ENCODE measurements around the gene DISP2.

DISP2 gene

GRCh38 chr15:40407330-40407990, 49.4 kb downstream of the DISP2 start:
- no peaks in the 10 kb centered on the region for H3K27me3 ChIP-seq
- H3K9me3 ChIP-seq, result no peaks in the 10 kb centered on the region
- no peak for DNase-seq
- H3K4me3 ChIP-seq, result no peak overlapping the region
- no peak overlapping the region for H3K27ac ChIP-seq
- H3K4me1 ChIP-seq, result peaks cover 0 to 25% (median 18%) of the 10 kb centered on the region in 4 donors
- no peak for TF ChIP-seq CTCF (IDR thresholded peaks at IDR 0.05)
- peaks cover 17 to 37% (median 25%) of the 10 kb centered on the region in 3 donors for H3K36me3 ChIP-seq
- intact Hi-C loops (cut with DNase I; ENCODE audit: low total_unique reads), result no loop called here

GRCh38 chr15:40409366-40409765, 51.3 kb downstream of the DISP2 start:
- H3K27ac ChIP-seq, result no peak overlapping the region
- peaks cover 28 to 56% (median 41%) of the 10 kb centered on the region in 3 donors for H3K36me3 ChIP-seq
- no peak for TF ChIP-seq CTCF (IDR thresholded peaks at IDR 0.05)
- no peaks in the 10 kb centered on the region for H3K9me3 ChIP-seq
- no peak for DNase-seq
- H3K4me1 ChIP-seq, result peaks cover 0 to 25% (median 18%) of the 10 kb centered on the region in 4 donors
- intact Hi-C loops (cut with DNase I; ENCODE audit: low total_unique reads), result no loop called here
- no peak overlapping the region for H3K4me3 ChIP-seq
- no peaks in the 10 kb centered on the region for H3K27me3 ChIP-seq

GRCh38 chr15:40410476-40410875, 52.5 kb downstream of the DISP2 start:
- Histone ChIP-seq H3K36me3 (peaks cover 33 to 68% (median 50%) of the 10 kb centered on the region in 3 donors), H3K4me1 (peaks cover 0 to 16% (median 11%) of the 10 kb centered on the region in 4 donors), H3K9me3 (no peaks in the 10 kb centered on the region), H3K27ac (no peak overlapping the region), H3K4me3 (no peak overlapping the region), H3K27me3 (no peaks in the 10 kb centered on the region)
- no peak for DNase-seq
- TF ChIP-seq CTCF (IDR thresholded peaks at IDR 0.05), result no peak
- intact Hi-C loops (cut with DNase I; ENCODE audit: low total_unique reads), result no loop called here

DNA sequence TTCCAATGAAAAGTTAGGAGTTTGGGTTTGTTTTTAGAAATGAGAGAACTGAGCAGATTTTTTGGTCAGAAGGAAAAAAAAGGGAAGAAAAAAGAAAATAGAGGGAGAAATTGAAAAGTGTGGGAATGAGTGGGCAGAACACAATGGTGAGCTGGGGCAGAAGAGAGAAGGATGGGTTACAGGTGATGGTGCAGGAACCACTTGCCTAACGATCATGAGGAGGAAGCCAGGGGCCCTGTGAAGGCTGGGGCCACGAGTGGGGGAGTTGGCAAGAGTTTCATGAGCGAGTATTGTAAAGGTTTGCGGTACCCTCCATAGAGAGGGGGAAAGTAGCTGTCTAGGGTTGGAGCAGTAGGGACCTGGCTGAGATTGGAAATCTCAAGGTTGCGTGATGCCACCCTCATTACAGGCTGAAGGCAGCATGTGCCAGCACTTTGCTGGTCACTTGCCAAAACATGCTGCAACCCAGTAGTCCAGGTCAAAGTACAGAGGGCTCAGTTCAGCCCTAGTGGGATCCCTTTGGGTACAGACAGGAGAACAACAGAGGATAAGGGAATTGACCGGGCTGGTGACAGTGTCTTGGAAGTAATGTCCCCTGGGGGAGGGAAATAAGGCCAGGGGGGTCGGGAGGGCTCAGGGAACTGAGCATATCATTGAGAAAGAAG, 54.2 kb downstream of the DISP2 start:
- no peak for TF ChIP-seq CTCF (IDR thresholded peaks at IDR 0.05)
- H3K27ac ChIP-seq, result no peak overlapping the region
- intact Hi-C loops (cut with DNase I; ENCODE audit: low total_unique reads), result no loop called here
- H3K4me1 ChIP-seq, result peaks cover 0 to 1% (median under 1%) of the 10 kb centered on the region in 4 donors
- no peak overlapping the region for H3K4me3 ChIP-seq
- H3K9me3 ChIP-seq, result no peaks in the 10 kb centered on the region
- no peak for DNase-seq
- H3K27me3 ChIP-seq, result no peaks in the 10 kb centered on the region
- peaks cover 43 to 82% (median 65%) of the 10 kb centered on the region in 3 donors for H3K36me3 ChIP-seq

- TF ChIP-seq CTCF (IDR thresholded peaks at IDR 0.05), result no peak
- no peak for DNase-seq
- H3K9me3 ChIP-seq, result no peaks in the 10 kb centered on the region
- H3K27ac ChIP-seq, result no peak overlapping the region
- peaks cover 43 to 85% (median 66%) of the 10 kb centered on the region in 3 donors for H3K36me3 ChIP-seq
- H3K4me3 ChIP-seq, result no peak overlapping the region
- intact Hi-C loops (cut with DNase I; ENCODE audit: low total_unique reads), result no loop called here
- H3K4me1 ChIP-seq, result no peaks in the 10 kb centered on the region
- no peaks in the 10 kb centered on the region for H3K27me3 ChIP-seq
Measured at GRCh38 chr15:40413036-40413435, 55.0 kb downstream of the DISP2 start.
